Vagina (tissue), 2 donors: ENCODE results near the gene AUH. TPM values are rescaled to one million over a fixed set of nuclear protein-coding genes. Genes with fewer than 3 reads are reported as not detected.

ENCODE experiments used
- DNase-seq, 2 donors: peaks; one replicate each; pipeline ENCODE4 v3.0.0-alpha.2; 2017; ENCODE audit errors: extremely low spot score in 2 of 2
- H3K27ac ChIP-seq: fragments of 200-600 bp; sonication (generic); one replicate; pipeline ENCODE4 v1.5.1; 2019
- H3K27me3 ChIP-seq: fragments of 200-600 bp; sonication (generic); one replicate; pipeline ENCODE4 v1.5.1; 2019
- H3K36me3 ChIP-seq, 2 donors: fragments of 200-600 bp; sonication (generic); one replicate each; pipeline ENCODE4 v1.5.1; 2017 to 2019
- H3K4me1 ChIP-seq: fragments of 200-600 bp; sonication (generic); one replicate; pipeline ENCODE4 v1.5.1; 2019
- H3K4me3 ChIP-seq, 2 donors: fragments of 200-600 bp; sonication (generic); 1 replicate in 1 of 2; 2 replicates in 1 of 2; pipeline ENCODE4 v1.5.1; 2016 to 2019
- H3K9me3 ChIP-seq: fragments of 200-600 bp; sonication (generic); one replicate; pipeline ENCODE4 v1.5.1; 2019
- CTCF ChIP-seq, 3 experiments: fragments of 450-650 bp in 2 of 3; fragments of 200-600 bp in 1 of 3; sonication (generic) in 1 of 3; IDR thresholded peaks; one replicate each; pipeline ENCODE4 v1.5.1; 2017 to 2019; ENCODE audit warnings: antibody characterized with exemption in 3 of 3, mild to moderate bottlenecking in 2 of 3, moderate library complexity in 2 of 3
- POLR2A ChIP-seq, 2 donors: fragments of 450-650 bp; IDR thresholded peaks; one replicate each; pipeline ENCODE4 v1.6.1; 2017; ENCODE audit warnings: antibody characterized with exemption in 2 of 2, mild to moderate bottlenecking in 2 of 2, moderate library complexity in 2 of 2
- POLR2AphosphoS5 ChIP-seq, 2 donors: sonication (generic); formaldehyde crosslinking; IDR thresholded peaks; one replicate each; pipeline ENCODE4 v1.9.0; 2017; ENCODE audit warnings: antibody characterized with exemption in 2 of 2, mild to moderate bottlenecking in 2 of 2, low read depth in 1 of 2; ENCODE audit not compliant: insufficient read depth in 1 of 2
- intact Hi-C: fragments of 100-400 bp; cut with DNase I; formaldehyde crosslinking; loops from one replicate; pipeline ENCODE4 v1.15.1; 2023
- total RNA-seq: library from RNA; depleted of rRNA; stranded (reverse); fragments of >200 nt; gene quantifications from one replicate; pipeline ENCODE4 v1.2.3, GENCODE V29; 2016

Gene AUH
- total RNA-seq, 1 donor from 2014 or later: 39.0 TPM

DNA sequence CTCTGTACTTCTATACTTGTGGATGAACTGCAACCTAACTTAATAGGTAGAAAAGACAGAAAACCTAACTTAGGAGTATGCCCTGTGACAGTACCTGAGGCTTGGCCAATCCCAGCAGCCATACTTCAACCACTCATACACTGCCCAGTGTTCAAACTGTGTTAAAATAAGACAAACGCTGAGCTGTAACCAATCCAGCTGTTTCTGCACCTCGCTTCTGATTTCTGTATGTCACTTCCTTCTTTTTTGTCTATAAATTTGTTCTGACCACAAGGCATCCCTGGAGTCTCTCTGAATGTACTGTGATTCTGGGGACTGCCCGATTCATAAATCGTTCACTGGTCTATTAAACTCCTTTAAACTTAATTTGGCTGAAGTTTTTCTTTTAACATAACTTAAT lies 41.4 kb downstream of the AUH start:
- Histone ChIP-seq H3K9me3 (no peaks in the 10 kb centered on the region), H3K4me3 (no peak overlapping the region), H3K36me3 (peaks cover 0 to 5% of the 10 kb centered on the region in 2 donors), H3K27me3 (no peaks in the 10 kb centered on the region), H3K27ac (no peak overlapping the region), H3K4me1 (no peaks in the 10 kb centered on the region)
- DNase-seq: no peak
- TF ChIP-seq CTCF (IDR thresholded peaks at IDR 0.05) (no peak), POLR2A (IDR thresholded peaks at IDR 0.05) (no peak), POLR2AphosphoS5 (IDR thresholded peaks at IDR 0.05; ENCODE audit: insufficient read depth in 1 of 2, low read depth in 1 of 2) (no peak)
- intact Hi-C loops: no loop called here

DNA sequence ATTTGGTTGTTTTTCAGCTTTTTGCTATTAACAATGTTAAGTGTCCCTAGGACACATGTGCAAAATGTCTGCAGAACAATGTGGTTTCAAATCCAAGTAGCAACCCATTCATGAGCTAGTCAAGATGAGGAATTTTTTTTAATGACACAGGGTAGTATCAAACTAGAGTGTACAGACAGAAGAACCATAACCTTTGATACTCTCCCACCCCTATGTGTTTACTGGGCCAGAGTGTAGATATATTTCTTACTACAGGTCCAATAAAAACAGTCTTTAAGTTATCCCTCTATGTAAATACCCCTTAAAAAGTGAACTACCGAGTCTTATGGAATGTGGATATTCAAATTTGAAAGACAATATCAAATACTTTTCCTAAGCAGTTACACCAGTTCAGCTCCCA lies 45.6 kb downstream of the AUH start:
- Histone ChIP-seq H3K27me3 (no peaks in the 10 kb centered on the region), H3K4me1 (peaks cover 13% of the 10 kb centered on the region), H3K27ac (no peak overlapping the region), H3K9me3 (no peaks in the 10 kb centered on the region), H3K4me3 (no peak overlapping the region), H3K36me3 (no peaks in the 10 kb centered on the region)
- DNase-seq: no peak
- TF ChIP-seq POLR2A (IDR thresholded peaks at IDR 0.05) (no peak), POLR2AphosphoS5 (IDR thresholded peaks at IDR 0.05; ENCODE audit: insufficient read depth in 1 of 2, low read depth in 1 of 2) (no peak), CTCF (IDR thresholded peaks at IDR 0.05) (no peak)
- intact Hi-C loops: no loop called here

- H3K27ac ChIP-seq: no peak overlapping the region
- no peaks in the 10 kb centered on the region for H3K27me3 ChIP-seq
- TF ChIP-seq CTCF (IDR thresholded peaks at IDR 0.05): no peak
- TF ChIP-seq POLR2A (IDR thresholded peaks at IDR 0.05): no peak
- no peak for TF ChIP-seq POLR2AphosphoS5 (IDR thresholded peaks at IDR 0.05; ENCODE audit: insufficient read depth in 1 of 2, low read depth in 1 of 2)
- intact Hi-C loops: no loop called here
- H3K36me3 ChIP-seq: no peaks in the 10 kb centered on the region
- no peak for DNase-seq
- no peak overlapping the region for H3K4me3 ChIP-seq
- peaks cover 13% of the 10 kb centered on the region for H3K4me1 ChIP-seq
- no peaks in the 10 kb centered on the region for H3K9me3 ChIP-seq
Measured at GRCh38 chr9:91315191-91315590, 46.5 kb downstream of the AUH start.

DNA sequence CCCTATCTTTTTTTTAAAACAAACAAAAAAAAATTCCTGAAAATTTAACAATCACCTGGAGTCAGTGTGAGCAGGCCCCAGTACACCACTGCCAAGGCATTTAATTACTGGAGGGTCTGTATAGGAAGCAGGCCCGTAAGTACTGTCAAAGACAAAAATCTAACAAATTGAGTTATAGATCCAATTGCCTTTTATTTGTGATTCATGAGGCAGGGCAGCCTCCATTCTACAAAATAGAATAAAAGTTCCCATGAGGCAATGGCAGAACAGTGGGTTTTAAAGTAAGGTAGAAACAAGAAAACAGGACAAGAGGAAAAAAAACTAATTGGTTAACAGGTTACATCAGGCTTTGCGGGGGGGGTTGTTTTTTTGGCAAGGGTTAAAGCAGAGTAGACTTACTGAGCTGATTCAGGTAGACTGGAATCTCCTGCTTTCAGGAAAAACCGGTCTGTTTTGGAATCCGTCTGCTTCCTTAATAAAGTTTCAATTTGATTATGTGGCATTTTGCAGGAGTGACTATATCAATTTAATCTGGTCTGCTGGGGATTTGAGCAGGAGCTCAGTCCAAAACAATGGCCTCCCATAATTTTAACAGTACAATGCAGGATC lies 48.9 kb downstream of the AUH start:
- Histone ChIP-seq H3K4me3 (no peak overlapping the region), H3K4me1 (peaks cover 20% of the 10 kb centered on the region), H3K36me3 (no peaks in the 10 kb centered on the region), H3K9me3 (no peaks in the 10 kb centered on the region), H3K27me3 (no peaks in the 10 kb centered on the region), H3K27ac (no peak overlapping the region)
- TF ChIP-seq POLR2AphosphoS5 (IDR thresholded peaks at IDR 0.05; ENCODE audit: insufficient read depth in 1 of 2, low read depth in 1 of 2) (peak in 1 of 2 donors; percentile 58), CTCF (IDR thresholded peaks at IDR 0.05) (no peak)
- intact Hi-C loops: no loop called here
- DNase-seq: no peak

- intact Hi-C loops: no loop called here
- H3K27me3 ChIP-seq: no peaks in the 10 kb centered on the region
- TF ChIP-seq POLR2AphosphoS5 (IDR thresholded peaks at IDR 0.05; ENCODE audit: insufficient read depth in 1 of 2, low read depth in 1 of 2): no peak
Measured at GRCh38 chr9:91310037-91310436, 51.7 kb downstream of the AUH start.

More at GRCh38 chr9:91310037-91310436, 51.7 kb downstream of the AUH start:
- H3K9me3 ChIP-seq: no peaks in the 10 kb centered on the region
- peaks cover 30% of the 10 kb centered on the region for H3K4me1 ChIP-seq
- H3K36me3 ChIP-seq: no peaks in the 10 kb centered on the region
- H3K27ac ChIP-seq: no peak overlapping the region
- H3K4me3 ChIP-seq: no peak overlapping the region
- DNase-seq: no peak
